Measurements from ENCODE around the gene OSBPL6.

The OSBPL6 gene

GRCh38 chr2:178199334-178199733, 5.0 kb downstream of the OSBPL6 start:
- no peak for DNase-seq

- no peak for DNase-seq
Measured at GRCh38 chr2:178200331-178200730, 6.0 kb downstream of the OSBPL6 start.

- no peak for DNase-seq
Measured at GRCh38 chr2:178202927-178203326, 8.6 kb downstream of the OSBPL6 start.

- DNase-seq: no peak
Measured at GRCh38 chr2:178204977-178205376, 10.7 kb downstream of the OSBPL6 start.

- no peak for DNase-seq
Measured at GRCh38 chr2:178205853-178206521, 11.7 kb downstream of the OSBPL6 start.

- no peak for DNase-seq
Measured at GRCh38 chr2:178208336-178208735, 14.0 kb downstream of the OSBPL6 start.

- DNase-seq: no peak
Measured at GRCh38 chr2:178208817-178209216, 14.5 kb downstream of the OSBPL6 start.

GRCh38 chr2:178211460-178211859, 17.1 kb downstream of the OSBPL6 start:
- no peak for DNase-seq

GRCh38 chr2:178211943-178212342, 17.6 kb downstream of the OSBPL6 start:
- DNase-seq: no peak

GRCh38 chr2:178213991-178214390, 19.7 kb downstream of the OSBPL6 start:
- DNase-seq: no peak

- no peak for DNase-seq
Measured at GRCh38 chr2:178219247-178219646, 24.9 kb downstream of the OSBPL6 start.

GRCh38 chr2:178220814-178221213, 26.5 kb downstream of the OSBPL6 start:
- DNase-seq: no peak

GRCh38 chr2:178221556-178221955, 27.2 kb downstream of the OSBPL6 start:
- no peak for DNase-seq

GRCh38 chr2:178223806-178224205, 29.5 kb downstream of the OSBPL6 start:
- no peak for DNase-seq

GRCh38 chr2:178225006-178225805, 30.9 kb downstream of the OSBPL6 start:
- no peak for DNase-seq

- no peak for DNase-seq
Measured at GRCh38 chr2:178227187-178227586, 32.9 kb downstream of the OSBPL6 start.

GRCh38 chr2:178229927-178230326, 35.6 kb downstream of the OSBPL6 start:
- DNase-seq: no peak

GRCh38 chr2:178230396-178230795, 36.1 kb downstream of the OSBPL6 start:
- DNase-seq: no peak

GRCh38 chr2:178233428-178233827, 39.1 kb downstream of the OSBPL6 start:
- DNase-seq: no peak

- DNase-seq: no peak
Measured at GRCh38 chr2:178234648-178235047, 40.3 kb downstream of the OSBPL6 start.

GRCh38 chr2:178237488-178238153, 43.3 kb downstream of the OSBPL6 start:
- no peak for DNase-seq

- no peak for DNase-seq
Measured at GRCh38 chr2:178238154-178238521, 43.8 kb downstream of the OSBPL6 start.

- no peak for DNase-seq
Measured at GRCh38 chr2:178238750-178239149, 44.4 kb downstream of the OSBPL6 start.
